Esophagus squamous epithelium (tissue), 4 donors: ENCODE results near the gene CHEK1.

Source experiments
- CTCF ChIP-seq, 6 experiments: fragments of 450-650 bp in 4 of 6; fragments of 200-600 bp in 2 of 6; sonication (generic) in 2 of 6; IDR thresholded peaks; one replicate each; pipeline ENCODE4 v1.5.1; 2016 to 2019; ENCODE audit warnings: antibody characterized with exemption in 6 of 6, mild to moderate bottlenecking in 4 of 6, moderate library complexity in 4 of 6
- POLR2A ChIP-seq, 4 donors: fragments of 450-650 bp; IDR thresholded peaks; one replicate each; pipeline ENCODE4 v1.6.1; 2017; ENCODE audit warnings: antibody characterized with exemption in 4 of 4, mild to moderate bottlenecking in 4 of 4, moderate library complexity in 3 of 4

- TF ChIP-seq CTCF (IDR thresholded peaks at IDR 0.05) (no peak), POLR2A (IDR thresholded peaks at IDR 0.05) (no peak)
These were observed 49.2 kb downstream of the CHEK1 start for GRCh38 chr11:125674210-125674609.
